Measurements from ENCODE around the gene VPS50. TPM values are rescaled to one million over a fixed set of nuclear protein-coding genes. Genes with fewer than 3 reads are reported as not detected.
"Not testable (repeated sequence)": the region's sequence is repeated elsewhere in the genome, so short reads cannot be mapped to it uniquely, and the experiment has no call there.

Gene VPS50
- polyA plus RNA-seq, 2 donors, result 4.9 to 7.0 TPM

- Histone ChIP-seq H3K36me3 (ENCODE audit: control insufficient read depth in 2 of 2, insufficient read depth in 2 of 2, low read length in 1 of 2) (peaks cover 0 to 4% of the 10 kb centered on the region in 2 donors), H3K4me1 (ENCODE audit: control insufficient read depth in 2 of 2, insufficient read depth in 2 of 2, low read length in 1 of 2) (no peaks in the 10 kb centered on the region), H3K4me3 (ENCODE audit: low read depth in 1 of 2, low read length in 2 of 2) (no peak overlapping the region), H3K27me3 (ENCODE audit: control insufficient read depth in 1 of 2, insufficient read depth in 2 of 2, low read length in 2 of 2) (no peaks in the 10 kb centered on the region), H3K9me3 (ENCODE audit: control insufficient read depth in 2 of 2, insufficient read depth in 1 of 2, low read depth in 1 of 2, low read length in 1 of 2) (no peaks in the 10 kb centered on the region), H3K27ac (ENCODE audit: low read depth in 2 of 2, low read length in 1 of 2) (no peak overlapping the region)
- WGBS, 2 donors, result 92 to 96% methylated on average over 4 of the region's 4 CpGs
Observed at GRCh38 chr7:93354815-93355214, 122.6 kb downstream of the VPS50 start.

- H3K27ac ChIP-seq (ENCODE audit: low read depth in 2 of 2, low read length in 1 of 2), result no peak overlapping the region
- WGBS, 2 donors, result 96 to 97% methylated on average over 2 of the region's 2 CpGs
- no peak overlapping the region for H3K4me3 ChIP-seq (ENCODE audit: low read depth in 1 of 2, low read length in 2 of 2)
- H3K4me1 ChIP-seq (ENCODE audit: control insufficient read depth in 2 of 2, insufficient read depth in 2 of 2, low read length in 1 of 2), result no peaks in the 10 kb centered on the region
- H3K27me3 ChIP-seq (ENCODE audit: control insufficient read depth in 1 of 2, insufficient read depth in 2 of 2, low read length in 2 of 2), result no peaks in the 10 kb centered on the region
- no peaks in the 10 kb centered on the region for H3K9me3 ChIP-seq (ENCODE audit: control insufficient read depth in 2 of 2, insufficient read depth in 1 of 2, low read depth in 1 of 2, low read length in 1 of 2)
- H3K36me3 ChIP-seq (ENCODE audit: control insufficient read depth in 2 of 2, insufficient read depth in 2 of 2, low read length in 1 of 2), result peaks cover 0 to 3% of the 10 kb centered on the region in 2 donors
Observed at GRCh38 chr7:93359520-93360198, 127.5 kb downstream of the VPS50 start.

- 96 to 100% methylated on average over 1 of the region's 1 CpG for WGBS, 2 donors
Observed at GRCh38 chr7:93361853-93362252, 129.7 kb downstream of the VPS50 start.

GRCh38 chr7:93364806-93365205 lies 132.6 kb downstream of the VPS50 start:
- Histone ChIP-seq H3K27me3 (ENCODE audit: control insufficient read depth in 1 of 2, insufficient read depth in 2 of 2, low read length in 2 of 2) (no peaks in the 10 kb centered on the region), H3K27ac (ENCODE audit: low read depth in 2 of 2, low read length in 1 of 2) (no peak overlapping the region), H3K9me3 (ENCODE audit: control insufficient read depth in 2 of 2, insufficient read depth in 1 of 2, low read depth in 1 of 2, low read length in 1 of 2) (no peaks in the 10 kb centered on the region), H3K4me1 (ENCODE audit: control insufficient read depth in 2 of 2, insufficient read depth in 2 of 2, low read length in 1 of 2) (no peaks in the 10 kb centered on the region), H3K36me3 (ENCODE audit: control insufficient read depth in 2 of 2, insufficient read depth in 2 of 2, low read length in 1 of 2) (no peaks in the 10 kb centered on the region), H3K4me3 (ENCODE audit: low read depth in 1 of 2, low read length in 2 of 2) (no peak overlapping the region)
- 65 to 81% methylated on average over 1 of the region's 1 CpG for WGBS, 2 donors

More at GRCh38 chr7:93361853-93362252, 129.7 kb downstream of the VPS50 start:
- H3K9me3 ChIP-seq (ENCODE audit: control insufficient read depth in 2 of 2, insufficient read depth in 1 of 2, low read depth in 1 of 2, low read length in 1 of 2), result no peaks in the 10 kb centered on the region
- H3K4me3 ChIP-seq (ENCODE audit: low read depth in 1 of 2, low read length in 2 of 2), result no peak overlapping the region
- no peak overlapping the region for H3K27ac ChIP-seq (ENCODE audit: low read depth in 2 of 2, low read length in 1 of 2)
- no peaks in the 10 kb centered on the region for H3K27me3 ChIP-seq (ENCODE audit: control insufficient read depth in 1 of 2, insufficient read depth in 2 of 2, low read length in 2 of 2)
- H3K4me1 ChIP-seq (ENCODE audit: control insufficient read depth in 2 of 2, insufficient read depth in 2 of 2, low read length in 1 of 2), result no peaks in the 10 kb centered on the region
- H3K36me3 ChIP-seq (ENCODE audit: control insufficient read depth in 2 of 2, insufficient read depth in 2 of 2, low read length in 1 of 2), result peaks cover 0 to 3% of the 10 kb centered on the region in 2 donors

- no peaks in the 10 kb centered on the region for H3K36me3 ChIP-seq (ENCODE audit: control insufficient read depth in 2 of 2, insufficient read depth in 2 of 2, low read length in 1 of 2)
- no peaks in the 10 kb centered on the region for H3K9me3 ChIP-seq (ENCODE audit: control insufficient read depth in 2 of 2, insufficient read depth in 1 of 2, low read depth in 1 of 2, low read length in 1 of 2)
- H3K4me1 ChIP-seq (ENCODE audit: control insufficient read depth in 2 of 2, insufficient read depth in 2 of 2, low read length in 1 of 2), result no peaks in the 10 kb centered on the region
- H3K27me3 ChIP-seq (ENCODE audit: control insufficient read depth in 1 of 2, insufficient read depth in 2 of 2, low read length in 2 of 2), result no peaks in the 10 kb centered on the region
- WGBS, 2 donors, result 58 to 63% methylated on average over 1 of the region's 1 CpG
- no peak overlapping the region for H3K27ac ChIP-seq (ENCODE audit: low read depth in 2 of 2, low read length in 1 of 2)
- H3K4me3 ChIP-seq (ENCODE audit: low read depth in 1 of 2, low read length in 2 of 2), result no peak overlapping the region
Observed at GRCh38 chr7:93365341-93365740, 133.2 kb downstream of the VPS50 start.

- 89 to 92% methylated on average over 2 of the region's 2 CpGs for WGBS, 2 donors
- no peaks in the 10 kb centered on the region for H3K27me3 ChIP-seq (ENCODE audit: control insufficient read depth in 1 of 2, insufficient read depth in 2 of 2, low read length in 2 of 2)
- no peaks in the 10 kb centered on the region for H3K36me3 ChIP-seq (ENCODE audit: control insufficient read depth in 2 of 2, insufficient read depth in 2 of 2, low read length in 1 of 2)
- H3K4me1 ChIP-seq (ENCODE audit: control insufficient read depth in 2 of 2, insufficient read depth in 2 of 2, low read length in 1 of 2), result no peaks in the 10 kb centered on the region
- no peak overlapping the region for H3K4me3 ChIP-seq (ENCODE audit: low read depth in 1 of 2, low read length in 2 of 2)
- H3K9me3 ChIP-seq (ENCODE audit: control insufficient read depth in 2 of 2, insufficient read depth in 1 of 2, low read depth in 1 of 2, low read length in 1 of 2), result no peaks in the 10 kb centered on the region
- no peak overlapping the region for H3K27ac ChIP-seq (ENCODE audit: low read depth in 2 of 2, low read length in 1 of 2)
Observed at GRCh38 chr7:93366816-93367215, 134.7 kb downstream of the VPS50 start.

- Histone ChIP-seq H3K4me1 (ENCODE audit: control insufficient read depth in 2 of 2, insufficient read depth in 2 of 2, low read length in 1 of 2) (no peaks in the 10 kb centered on the region), H3K27me3 (ENCODE audit: control insufficient read depth in 1 of 2, insufficient read depth in 2 of 2, low read length in 2 of 2) (no peaks in the 10 kb centered on the region), H3K27ac (ENCODE audit: low read depth in 2 of 2, low read length in 1 of 2) (no peak overlapping the region), H3K36me3 (ENCODE audit: control insufficient read depth in 2 of 2, insufficient read depth in 2 of 2, low read length in 1 of 2) (no peaks in the 10 kb centered on the region), H3K4me3 (ENCODE audit: low read depth in 1 of 2, low read length in 2 of 2) (no peak overlapping the region), H3K9me3 (ENCODE audit: control insufficient read depth in 2 of 2, insufficient read depth in 1 of 2, low read depth in 1 of 2, low read length in 1 of 2) (no peaks in the 10 kb centered on the region)
- WGBS, 2 donors, result 44 to 55% methylated on average over 2 of the region's 2 CpGs
Observed at GRCh38 chr7:93367254-93367653, 135.1 kb downstream of the VPS50 start.

- not testable (repeated sequence) for H3K9me3 ChIP-seq (ENCODE audit: control insufficient read depth in 2 of 2, insufficient read depth in 1 of 2, low read depth in 1 of 2, low read length in 1 of 2); H3K36me3 ChIP-seq (ENCODE audit: control insufficient read depth in 2 of 2, insufficient read depth in 2 of 2, low read length in 1 of 2); H3K4me3 ChIP-seq (ENCODE audit: low read depth in 1 of 2, low read length in 2 of 2); H3K4me1 ChIP-seq (ENCODE audit: control insufficient read depth in 2 of 2, insufficient read depth in 2 of 2, low read length in 1 of 2); H3K27ac ChIP-seq (ENCODE audit: low read depth in 2 of 2, low read length in 1 of 2); H3K27me3 ChIP-seq (ENCODE audit: control insufficient read depth in 1 of 2, insufficient read depth in 2 of 2, low read length in 2 of 2)
- WGBS, 2 donors, result 59 to 70% methylated on average over 3 of the region's 3 CpGs
Observed at GRCh38 chr7:93370937-93371336, 138.8 kb downstream of the VPS50 start.

GRCh38 chr7:93373537-93373936 lies 141.4 kb downstream of the VPS50 start:
- Histone ChIP-seq H3K9me3 (ENCODE audit: control insufficient read depth in 2 of 2, insufficient read depth in 1 of 2, low read depth in 1 of 2, low read length in 1 of 2) (no peaks in the 10 kb centered on the region), H3K36me3 (ENCODE audit: control insufficient read depth in 2 of 2, insufficient read depth in 2 of 2, low read length in 1 of 2) (no peaks in the 10 kb centered on the region), H3K4me3 (ENCODE audit: low read depth in 1 of 2, low read length in 2 of 2) (no peak overlapping the region), H3K4me1 (ENCODE audit: control insufficient read depth in 2 of 2, insufficient read depth in 2 of 2, low read length in 1 of 2) (no peaks in the 10 kb centered on the region), H3K27ac (ENCODE audit: low read depth in 2 of 2, low read length in 1 of 2) (no peak overlapping the region), H3K27me3 (ENCODE audit: control insufficient read depth in 1 of 2, insufficient read depth in 2 of 2, low read length in 2 of 2) (no peaks in the 10 kb centered on the region)

GRCh38 chr7:93374345-93374940 lies 142.3 kb downstream of the VPS50 start:
- no peaks in the 10 kb centered on the region for H3K4me1 ChIP-seq (ENCODE audit: control insufficient read depth in 2 of 2, insufficient read depth in 2 of 2, low read length in 1 of 2)
- WGBS, 2 donors, result 33 to 35% methylated on average over 5 of the region's 5 CpGs
- no peaks in the 10 kb centered on the region for H3K36me3 ChIP-seq (ENCODE audit: control insufficient read depth in 2 of 2, insufficient read depth in 2 of 2, low read length in 1 of 2)
- H3K27ac ChIP-seq (ENCODE audit: low read depth in 2 of 2, low read length in 1 of 2), result no peak overlapping the region
- no peak overlapping the region for H3K4me3 ChIP-seq (ENCODE audit: low read depth in 1 of 2, low read length in 2 of 2)
- H3K9me3 ChIP-seq (ENCODE audit: control insufficient read depth in 2 of 2, insufficient read depth in 1 of 2, low read depth in 1 of 2, low read length in 1 of 2), result no peaks in the 10 kb centered on the region
- H3K27me3 ChIP-seq (ENCODE audit: control insufficient read depth in 1 of 2, insufficient read depth in 2 of 2, low read length in 2 of 2), result no peaks in the 10 kb centered on the region
